ACC112 (cell line): ENCODE measurements around the gene CALD1.
A peak's percentile ranks its signal among the peaks of the same experiment; 100 is the strongest.

Experiments used
- H2AFZ ChIP-seq: fragments of 200-600 bp; sonication (generic); one replicate; pipeline ENCODE4 v1.6.0; 2017; ENCODE audit warnings: antibody characterized with exemption, low read length; ENCODE audit not compliant: unreplicated experiment
- H3K27ac ChIP-seq: fragments of 200-600 bp; sonication (generic); 2 replicates; pipeline ENCODE4 v1.5.1; 2014; ENCODE audit warnings: low read depth, mild to moderate bottlenecking, antibody characterized with exemption, low read length, moderate library complexity
- H3K27me3 ChIP-seq: fragments of 200-600 bp; sonication (generic); 2 replicates; pipeline ENCODE4 v1.6.1; 2014; ENCODE audit warnings: mild to moderate bottlenecking, antibody characterized with exemption, low read length, moderate library complexity, mixed read lengths; ENCODE audit not compliant: insufficient read depth
- H3K36me3 ChIP-seq: fragments of 200-600 bp; sonication (generic); 2 replicates; pipeline ENCODE4 v1.6.1; 2016; ENCODE audit warnings: mild to moderate bottlenecking, antibody characterized with exemption, low read length, moderate library complexity, mixed read lengths; ENCODE audit not compliant: insufficient read depth
- H3K4me1 ChIP-seq: fragments of 200-600 bp; sonication (generic); one replicate; pipeline ENCODE4 v1.6.1; 2016; ENCODE audit warnings: low read length, mixed read lengths; ENCODE audit not compliant: insufficient read depth, unreplicated experiment, control insufficient read depth
- H3K4me3 ChIP-seq: fragments of 200-600 bp; sonication (generic); 2 replicates; pipeline ENCODE4 v1.5.1; 2014; ENCODE audit warnings: mild to moderate bottlenecking, low read depth, low read length
- H3K79me2 ChIP-seq: fragments of 200-600 bp; sonication (generic); one replicate; pipeline ENCODE4 v1.6.0; 2016; ENCODE audit warnings: low read length; ENCODE audit not compliant: control insufficient read depth, unreplicated experiment, insufficient read depth

The CALD1 gene

GRCh38 chr7:134742688-134743350 lies 36.6 kb upstream of the CALD1 start:
- 0 out of 2 replicates have a peak overlapping the region, but pooled peaks have one; percentile 15 for H3K4me3 ChIP-seq
- H2AFZ ChIP-seq: peak overlapping the region; percentile 93
- H3K79me2 ChIP-seq: no peaks in the 10 kb centered on the region
- peak overlapping the region; percentile 50 for H3K27ac ChIP-seq
- H3K36me3 ChIP-seq: no peaks in the 10 kb centered on the region
- H3K4me1 ChIP-seq: peaks cover 26% of the 10 kb centered on the region
- H3K27me3 ChIP-seq: no peaks in the 10 kb centered on the region

- Histone ChIP-seq H3K27ac (no peak overlapping the region), H2AFZ (no peak overlapping the region), H3K4me3 (no peak overlapping the region), H3K36me3 (no peaks in the 10 kb centered on the region), H3K27me3 (no peaks in the 10 kb centered on the region), H3K79me2 (no peaks in the 10 kb centered on the region), H3K4me1 (peaks cover 21% of the 10 kb centered on the region)
Observed at GRCh38 chr7:134744569-134744968, 34.9 kb upstream of the CALD1 start.

GRCh38 chr7:134747326-134747725 lies 32.1 kb upstream of the CALD1 start:
- Histone ChIP-seq H3K79me2 (no peaks in the 10 kb centered on the region), H3K27ac (no peak overlapping the region), H2AFZ (no peak overlapping the region), H3K36me3 (no peaks in the 10 kb centered on the region), H3K4me1 (peaks cover 13% of the 10 kb centered on the region), H3K27me3 (no peaks in the 10 kb centered on the region), H3K4me3 (no peak overlapping the region)

- Histone ChIP-seq H2AFZ (peak overlapping the region; percentile 29), H3K27ac (no peak overlapping the region), H3K4me1 (no peaks in the 10 kb centered on the region), H3K4me3 (no peak overlapping the region), H3K36me3 (no peaks in the 10 kb centered on the region), H3K79me2 (no peaks in the 10 kb centered on the region), H3K27me3 (no peaks in the 10 kb centered on the region)
Observed at GRCh38 chr7:134750083-134751062, 29.1 kb upstream of the CALD1 start.

- Histone ChIP-seq H3K27ac (no peak overlapping the region), H3K27me3 (no peaks in the 10 kb centered on the region), H2AFZ (no peak overlapping the region)
Observed at GRCh38 chr7:134752006-134752760, 27.3 kb upstream of the CALD1 start.

GRCh38 chr7:134755422-134756022 lies 23.9 kb upstream of the CALD1 start:
- H3K27ac ChIP-seq: no peak overlapping the region
- peak overlapping the region; percentile 40 for H2AFZ ChIP-seq
- no peaks in the 10 kb centered on the region for H3K4me1 ChIP-seq
- H3K79me2 ChIP-seq: no peaks in the 10 kb centered on the region
- H3K4me3 ChIP-seq: no peak overlapping the region
- H3K27me3 ChIP-seq: no peaks in the 10 kb centered on the region
- no peaks in the 10 kb centered on the region for H3K36me3 ChIP-seq

More at GRCh38 chr7:134752006-134752760, 27.3 kb upstream of the CALD1 start:
- Histone ChIP-seq H3K79me2 (no peaks in the 10 kb centered on the region), H3K36me3 (no peaks in the 10 kb centered on the region), H3K4me1 (no peaks in the 10 kb centered on the region), H3K4me3 (peak overlapping the region; percentile 35)

GRCh38 chr7:134757938-134758337 lies 21.5 kb upstream of the CALD1 start:
- Histone ChIP-seq H3K79me2 (no peaks in the 10 kb centered on the region), H3K27me3 (no peaks in the 10 kb centered on the region), H3K4me1 (no peaks in the 10 kb centered on the region), H3K4me3 (no peak overlapping the region), H2AFZ (no peak overlapping the region), H3K27ac (no peak overlapping the region), H3K36me3 (no peaks in the 10 kb centered on the region)

GRCh38 chr7:134758981-134759380 lies 20.5 kb upstream of the CALD1 start:
- H2AFZ ChIP-seq: no peak overlapping the region
- H3K79me2 ChIP-seq: no peaks in the 10 kb centered on the region
- no peak overlapping the region for H3K27ac ChIP-seq
- H3K4me1 ChIP-seq: no peaks in the 10 kb centered on the region
- H3K27me3 ChIP-seq: no peaks in the 10 kb centered on the region
- no peaks in the 10 kb centered on the region for H3K36me3 ChIP-seq
- no peak overlapping the region for H3K4me3 ChIP-seq

GRCh38 chr7:134761266-134761665 lies 18.2 kb upstream of the CALD1 start:
- Histone ChIP-seq H3K27ac (no peak overlapping the region), H3K4me3 (no peak overlapping the region), H3K4me1 (no peaks in the 10 kb centered on the region), H3K79me2 (no peaks in the 10 kb centered on the region), H2AFZ (no peak overlapping the region), H3K27me3 (no peaks in the 10 kb centered on the region), H3K36me3 (no peaks in the 10 kb centered on the region)

- Histone ChIP-seq H2AFZ (no peak overlapping the region), H3K27me3 (no peaks in the 10 kb centered on the region), H3K79me2 (no peaks in the 10 kb centered on the region), H3K4me3 (no peak overlapping the region), H3K27ac (no peak overlapping the region), H3K4me1 (peaks cover 15% of the 10 kb centered on the region), H3K36me3 (no peaks in the 10 kb centered on the region)
Observed at GRCh38 chr7:134763960-134764359, 15.5 kb upstream of the CALD1 start.
